NCI-H1048 (cell line): ENCODE measurements around the gene TRPV4.

Source experiments
- DNase-seq: peaks from one replicate; lab custom pipeline; 2025; lab: John Stamatoyannopoulos, UW

TRPV4 gene

DNA sequence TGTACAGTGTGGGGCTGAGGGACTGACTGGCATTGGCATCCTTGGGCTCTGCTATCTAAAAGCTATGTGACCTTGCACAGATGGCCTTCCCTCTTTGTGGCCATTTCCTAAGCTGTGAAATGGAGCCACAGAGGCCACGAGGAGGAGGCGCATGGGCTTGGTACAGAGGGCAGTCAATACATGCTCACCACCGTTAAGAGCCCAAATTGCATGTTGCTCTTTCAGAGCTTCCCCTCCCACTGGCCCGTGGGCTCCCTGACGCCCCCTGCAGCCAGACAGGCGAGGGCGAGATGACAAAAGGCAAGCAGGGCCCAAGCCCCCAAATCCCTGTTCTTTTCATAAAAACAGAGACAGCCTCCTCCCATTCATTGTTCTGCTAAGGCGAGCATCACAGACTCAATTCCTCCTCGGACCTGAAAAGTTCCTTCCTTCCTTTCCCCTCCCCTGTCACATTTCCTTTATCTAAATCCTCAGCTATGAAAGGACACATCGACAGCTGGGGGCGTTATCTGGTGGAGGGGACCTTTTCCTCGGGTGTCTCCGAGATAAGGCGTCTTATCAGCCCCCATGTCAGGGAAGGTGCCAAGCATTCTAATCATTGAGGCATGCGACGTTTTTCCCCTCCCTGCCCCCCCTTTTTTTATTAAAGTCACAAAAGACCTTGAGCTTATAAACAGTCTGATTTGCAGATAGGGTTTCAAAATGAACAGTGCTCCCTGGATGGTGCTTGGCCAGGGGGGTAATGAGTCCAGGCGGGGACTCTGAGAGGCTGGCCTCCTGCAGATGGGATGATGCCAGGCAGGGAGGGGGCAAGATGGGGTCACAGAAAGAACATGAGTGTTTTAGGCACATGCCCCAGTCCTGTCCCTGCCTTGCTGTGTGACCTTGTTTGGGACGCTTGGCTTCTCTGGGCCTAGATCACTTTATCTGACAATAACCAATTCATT is 93.2 kb downstream of the TRPV4 start:
- DNase-seq, result no peak

DNA sequence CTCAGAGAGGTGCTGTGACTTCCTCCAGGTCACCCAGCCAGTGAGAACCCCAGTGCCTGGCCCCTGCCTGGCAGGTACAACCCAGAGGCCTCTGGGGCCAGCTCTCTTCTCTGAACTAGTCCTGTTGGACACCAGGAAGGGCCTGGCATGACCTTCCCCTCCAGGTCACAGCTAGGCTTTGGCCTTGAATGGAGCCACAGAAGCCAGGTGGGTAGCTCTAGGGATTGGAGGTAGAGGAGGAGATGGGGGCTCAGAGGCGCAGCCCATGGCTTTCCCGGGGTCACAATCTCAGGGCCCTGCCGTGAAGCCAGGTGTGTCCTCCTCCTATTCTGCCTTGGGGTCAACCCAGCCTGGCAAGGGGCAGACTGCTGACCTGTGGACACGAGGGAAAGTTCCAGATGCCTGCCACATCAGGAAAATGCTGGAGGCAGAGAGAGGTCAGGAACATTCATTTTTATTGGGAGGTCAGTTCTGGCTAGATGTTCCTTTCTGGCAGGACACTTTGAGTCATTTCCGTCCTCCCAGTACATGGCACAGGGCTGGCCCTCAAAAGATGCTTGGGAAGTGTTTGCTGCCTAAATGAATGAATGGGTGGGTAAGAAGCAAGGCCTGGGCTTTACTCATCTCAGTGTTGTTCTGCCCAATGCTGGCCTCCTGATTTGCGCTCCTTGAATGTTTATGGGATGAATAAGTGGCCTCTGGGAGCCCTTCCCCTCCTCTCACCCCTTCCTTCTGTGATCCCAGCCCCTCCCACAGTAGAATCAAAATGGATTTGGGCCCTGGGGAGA is 94.1 kb downstream of the TRPV4 start:
- DNase-seq, result no peak

DNA sequence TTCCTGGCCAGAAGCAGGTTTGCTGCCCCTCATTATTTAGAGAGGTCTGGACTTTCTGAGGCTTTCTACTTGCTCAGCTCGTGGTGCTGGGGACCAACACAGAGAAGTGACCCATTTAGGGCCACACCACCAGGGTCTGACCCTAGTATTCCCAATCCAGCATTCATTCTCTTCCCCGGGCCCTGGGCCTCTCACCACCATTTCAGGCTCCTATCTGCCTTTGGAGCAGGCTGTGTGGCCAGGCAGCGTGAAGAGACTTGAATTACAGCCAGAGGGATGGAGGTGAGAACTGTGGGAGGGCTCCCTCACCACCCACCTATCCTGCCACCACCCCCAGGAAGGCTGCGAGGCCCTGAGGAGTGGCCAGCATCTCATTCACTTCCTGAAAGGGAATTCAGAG is 95.0 kb downstream of the TRPV4 start:
- no peak for DNase-seq

DNA sequence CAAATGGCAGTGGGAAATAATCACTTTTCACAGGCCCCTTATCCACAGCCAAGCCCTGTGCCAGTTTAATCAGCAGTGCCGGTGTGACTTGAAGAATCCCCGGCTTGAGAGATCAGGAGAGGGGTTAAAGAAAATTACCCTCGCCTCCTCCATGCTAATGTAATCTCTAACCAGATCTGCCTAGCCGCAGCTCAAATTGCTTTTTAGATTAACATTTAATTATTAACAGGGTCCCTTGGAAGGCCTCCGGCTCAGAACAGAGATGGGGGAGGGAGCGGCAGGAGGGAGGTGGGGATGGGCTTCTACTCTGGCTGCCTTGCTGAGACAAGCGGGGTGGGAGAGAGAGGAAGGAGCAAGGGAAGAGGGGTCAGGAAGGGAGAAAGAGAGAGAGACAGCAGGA is 95.6 kb downstream of the TRPV4 start:
- no peak for DNase-seq

DNA sequence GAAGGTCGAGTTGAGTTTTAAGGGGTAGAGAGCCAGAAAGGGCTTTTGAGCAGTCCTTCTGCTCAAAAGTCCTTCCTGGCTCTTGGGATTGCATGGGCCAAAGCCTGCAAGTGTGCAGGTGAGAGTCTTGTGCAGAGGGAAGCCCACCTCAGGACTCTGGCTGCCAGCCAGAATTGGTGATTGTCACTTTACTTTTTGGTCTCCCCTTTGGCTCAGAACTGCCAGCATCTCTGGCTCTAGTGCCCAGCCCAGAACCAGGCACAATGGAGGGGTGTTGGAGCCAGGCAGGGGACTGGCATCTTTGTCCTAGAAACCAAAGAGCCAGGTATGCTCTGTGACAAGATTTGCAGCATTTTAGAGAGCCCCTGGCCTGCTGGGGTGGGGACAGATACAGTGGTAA is 96.1 kb downstream of the TRPV4 start:
- no peak for DNase-seq

DNA sequence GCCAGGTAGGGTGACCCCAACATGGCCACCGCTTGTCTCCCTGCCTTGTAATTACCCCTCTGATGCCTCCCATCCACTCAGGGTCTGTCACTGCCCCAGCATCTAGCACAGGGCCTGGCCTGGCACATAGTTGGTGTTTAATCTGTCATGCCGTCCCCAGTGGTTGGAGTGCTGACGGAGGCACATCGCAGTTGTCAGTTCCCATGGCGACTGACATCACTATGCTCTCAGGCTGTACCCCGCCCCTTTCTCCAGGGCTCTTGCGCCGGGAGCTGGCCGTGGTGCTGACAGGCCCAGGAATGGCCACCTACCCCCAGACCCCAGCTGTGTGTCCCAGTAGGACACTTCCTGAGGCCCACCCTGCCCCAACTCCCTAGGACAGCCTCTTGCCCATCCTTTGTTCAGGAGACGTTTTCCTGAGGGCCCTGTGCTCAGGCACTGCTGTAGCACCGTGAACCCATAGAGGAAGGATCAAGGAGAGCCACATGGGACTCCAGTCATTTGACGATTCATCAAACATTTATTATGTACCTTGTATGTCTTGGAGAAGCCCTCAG is 96.6 kb downstream of the TRPV4 start:
- no peak for DNase-seq

DNA sequence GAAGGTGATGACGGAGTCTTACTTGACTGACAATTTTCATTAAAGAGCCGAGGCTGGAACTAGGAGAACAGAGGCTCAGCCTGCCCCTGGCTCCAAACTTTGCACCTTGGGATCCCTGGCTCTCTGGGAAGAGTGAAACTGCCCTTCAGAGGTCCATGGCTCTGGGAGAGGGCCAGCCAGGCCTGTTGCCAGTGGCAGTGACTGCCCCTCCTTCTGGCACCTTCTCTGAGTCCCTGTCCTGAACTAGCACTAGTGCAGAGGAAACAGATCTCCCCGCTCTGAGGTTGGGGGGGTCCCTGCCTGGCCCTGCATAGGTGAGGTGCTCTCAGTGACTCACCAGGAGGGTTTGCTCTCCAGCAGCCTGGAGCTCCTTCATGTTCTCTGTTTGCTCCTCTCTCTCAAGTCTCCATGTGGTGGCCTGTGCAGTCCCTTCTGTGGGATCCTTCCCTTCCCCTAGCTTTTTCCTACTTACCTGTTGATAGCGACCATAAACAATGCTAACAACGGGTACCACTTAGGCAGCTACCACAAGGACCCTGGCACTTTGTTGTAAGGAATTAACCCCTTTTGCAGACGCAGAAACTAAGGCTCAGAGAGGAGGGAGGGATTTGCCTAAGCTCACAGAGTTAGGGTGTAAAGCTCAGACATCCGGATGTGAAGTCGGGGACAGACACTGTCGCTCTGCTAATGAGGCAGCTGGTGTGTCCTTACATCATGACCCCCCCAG is 97.2 kb downstream of the TRPV4 start:
- no peak for DNase-seq

DNA sequence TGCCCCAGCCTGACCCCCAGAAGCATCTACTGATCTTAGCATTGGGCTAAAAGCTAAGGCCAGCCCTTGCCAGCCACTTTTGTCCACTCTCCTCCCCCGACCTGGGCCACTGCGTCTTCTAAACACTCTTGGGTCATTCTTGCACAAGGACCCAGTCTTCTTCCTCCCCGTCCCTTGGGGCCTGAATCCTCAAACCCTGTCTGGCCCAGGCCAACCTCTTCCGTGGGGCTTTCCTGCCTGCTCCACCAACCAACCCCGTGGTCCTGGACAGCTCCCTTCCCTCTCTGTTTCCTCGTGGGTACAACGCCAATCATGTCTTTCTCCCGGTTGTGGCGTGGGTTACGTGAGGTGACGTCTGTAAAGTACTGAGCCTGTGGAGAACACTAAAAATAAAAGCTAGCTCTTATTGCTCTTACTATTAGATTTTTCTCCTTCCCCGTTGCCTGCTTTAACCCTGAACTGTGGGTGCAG is 98.1 kb downstream of the TRPV4 start:
- no peak for DNase-seq

DNA sequence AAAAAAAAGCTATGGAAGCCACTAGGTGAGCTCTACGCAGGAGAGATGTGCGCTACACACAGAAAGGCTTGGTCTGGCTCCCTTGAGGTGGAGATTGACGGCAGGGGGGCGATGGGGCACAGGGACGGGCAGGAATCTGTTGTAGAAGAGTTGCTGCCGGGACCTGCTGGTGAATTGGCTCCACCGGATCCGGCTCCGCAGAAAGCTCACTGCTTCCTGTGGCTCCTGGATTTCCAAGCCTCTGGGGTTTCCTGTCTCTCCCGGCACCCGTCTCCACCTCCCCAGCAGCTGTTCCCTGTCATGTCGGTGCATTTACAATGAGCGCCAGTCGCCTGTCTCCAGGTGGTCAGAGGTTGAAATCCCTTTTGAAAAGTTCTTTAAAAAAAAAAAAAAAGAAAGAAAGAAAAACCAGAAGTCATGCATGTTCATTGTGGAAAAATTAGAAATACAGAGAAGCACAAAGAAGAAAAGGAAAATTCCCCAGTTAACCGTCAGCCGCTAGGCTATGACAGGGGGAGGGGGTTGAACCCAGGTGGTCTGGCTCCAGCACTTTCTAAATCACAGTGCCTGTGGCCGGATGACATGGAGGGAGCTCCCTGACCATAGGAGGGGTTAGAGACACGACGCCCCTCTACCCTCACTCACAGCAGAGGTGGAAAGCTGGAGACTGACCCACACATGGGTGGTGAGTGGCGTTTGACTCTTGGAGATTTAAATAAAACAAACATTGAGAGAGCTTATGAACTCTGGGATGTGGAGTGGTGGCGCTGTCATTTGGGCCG is 98.8 kb downstream of the TRPV4 start:
- DNase-seq, result no peak
